GM18858 (cell line): ENCODE data around the gene KCNMB3.
A peak's percentile ranks its signal among the peaks of the same experiment; 100 is the strongest.
"Not testable (repeated sequence)": the region's sequence is repeated elsewhere in the genome, so short reads cannot be mapped to it uniquely, and the experiment has no call there.

Experiments used
- ATAC-seq: cut with Tn5 transposase; IDR thresholded peaks from one replicate; pipeline ENCODE4 v1.9.1; 2021; ENCODE audit not compliant: unreplicated experiment

Gene KCNMB3, protein sequence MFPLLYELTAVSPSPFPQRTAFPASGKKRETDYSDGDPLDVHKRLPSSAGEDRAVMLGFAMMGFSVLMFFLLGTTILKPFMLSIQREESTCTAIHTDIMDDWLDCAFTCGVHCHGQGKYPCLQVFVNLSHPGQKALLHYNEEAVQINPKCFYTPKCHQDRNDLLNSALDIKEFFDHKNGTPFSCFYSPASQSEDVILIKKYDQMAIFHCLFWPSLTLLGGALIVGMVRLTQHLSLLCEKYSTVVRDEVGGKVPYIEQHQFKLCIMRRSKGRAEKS

DNA sequence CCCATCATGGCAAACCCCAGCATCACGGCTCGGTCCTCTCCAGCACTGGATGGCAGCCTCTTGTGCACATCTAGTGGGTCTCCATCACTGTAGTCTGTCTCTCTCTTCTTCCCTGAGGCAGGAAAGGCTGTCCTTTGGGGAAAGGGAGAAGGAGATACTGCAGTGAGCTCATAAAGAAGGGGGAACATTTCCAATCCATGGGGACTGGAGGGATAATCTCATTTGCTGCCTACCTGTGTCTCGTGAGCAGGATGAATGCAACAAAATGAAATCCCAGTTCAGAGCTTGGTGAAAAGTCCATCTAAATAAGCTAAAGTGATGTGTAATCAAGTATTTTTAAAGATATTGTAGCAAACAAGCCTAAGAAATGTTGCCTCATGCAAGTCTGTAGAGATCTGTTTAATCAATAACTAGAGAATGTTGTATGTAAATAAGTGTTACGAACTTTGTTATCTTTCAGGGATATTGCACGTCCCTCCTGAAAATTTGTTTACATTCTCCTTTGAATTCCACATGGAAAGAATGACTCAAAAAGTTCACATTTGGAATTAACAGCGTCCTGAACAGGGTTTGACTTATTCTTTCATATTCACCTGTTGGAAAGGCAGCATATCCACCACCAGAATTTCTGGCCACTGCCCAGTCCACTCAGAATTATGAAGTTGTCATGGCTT, at the start of gene KCNMB3:
KCNMB3 (minus strand) TSS at position 312 of the 674 bp plus-strand sequence; CDS start at position 188, 124 bp downstream.
- no peak for ATAC-seq

DNA sequence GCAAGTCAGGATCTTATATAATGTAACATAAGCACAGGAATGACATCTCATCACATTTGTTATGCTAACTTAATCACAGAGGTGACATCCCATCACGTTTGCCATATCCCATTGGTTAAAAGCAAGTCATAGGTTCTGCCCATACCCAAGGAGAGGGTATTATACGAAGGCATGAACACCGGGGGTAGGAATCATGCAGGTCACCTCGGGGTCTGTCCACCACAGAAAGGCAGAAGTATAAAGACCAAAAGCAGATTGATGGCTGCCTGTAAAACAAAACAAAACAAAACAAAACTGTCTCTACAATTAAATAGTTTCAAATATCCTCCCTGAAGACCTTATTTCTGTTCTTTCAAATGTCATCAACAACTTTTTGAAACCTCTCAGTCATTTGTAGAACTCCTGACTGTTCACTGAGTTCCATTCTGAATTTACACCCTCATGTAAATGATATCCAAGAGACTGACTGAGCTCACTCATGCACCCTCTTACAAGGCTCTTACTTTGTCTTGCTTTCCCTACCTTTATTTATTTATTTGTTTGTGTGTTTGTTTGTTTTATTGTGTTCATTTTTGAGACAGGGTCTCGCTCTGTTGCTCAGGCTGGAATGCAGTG, 49.2 kb upstream of the KCNMB3 start:
- ATAC-seq = peak; percentile 71

DNA sequence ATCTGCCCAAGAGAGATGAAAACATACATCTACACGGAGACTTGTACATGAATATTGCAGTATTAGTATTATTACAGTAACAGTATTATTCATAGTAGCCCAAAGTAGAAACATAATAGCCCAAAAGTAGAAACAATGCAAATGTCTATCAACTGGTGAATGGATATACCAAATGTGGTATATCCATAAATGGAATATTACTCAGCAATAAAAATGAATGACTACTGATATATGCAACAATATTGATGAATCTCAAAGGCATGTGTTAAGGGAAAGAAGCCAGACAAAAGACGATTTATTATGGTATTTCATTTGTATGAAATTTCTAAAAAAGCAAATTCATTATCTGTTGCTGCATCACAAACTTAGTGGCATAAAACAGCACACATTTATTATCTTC, 48.4 kb upstream of the KCNMB3 start:
- no peak for ATAC-seq

DNA sequence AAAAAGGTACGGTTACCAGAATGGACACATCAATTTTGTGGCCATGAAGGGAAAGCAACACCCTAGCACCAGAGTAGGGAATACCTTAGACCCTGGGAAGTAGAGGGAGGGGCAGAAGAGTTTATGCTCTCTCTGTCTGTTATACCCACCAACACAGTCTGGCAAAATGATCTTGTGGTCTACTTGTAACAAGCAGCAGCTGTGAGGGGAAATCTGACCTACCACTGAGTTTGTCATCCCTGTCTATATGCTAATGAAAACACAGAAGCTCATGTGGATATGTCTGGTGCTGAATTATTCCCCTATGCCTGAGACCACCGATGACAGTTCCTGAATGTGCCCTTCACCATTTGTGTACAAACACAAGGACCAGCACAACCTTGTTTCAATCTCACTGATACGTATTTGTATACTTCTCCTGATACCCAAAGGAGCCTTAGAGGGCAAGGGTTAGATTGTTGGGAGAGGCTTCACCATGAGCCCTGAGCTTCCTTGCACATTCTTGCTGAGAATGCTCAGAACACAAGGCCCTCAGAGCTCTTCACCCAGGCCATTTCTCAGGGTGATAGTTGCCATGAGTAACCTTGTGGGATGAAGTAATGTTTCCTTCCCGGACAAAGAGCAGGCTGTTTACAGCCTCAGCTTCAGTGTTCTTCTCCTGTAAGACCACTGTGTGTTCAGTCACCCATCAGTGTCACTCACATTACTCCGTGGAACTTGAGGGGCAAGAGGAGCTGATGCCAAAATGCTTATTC, 47.2 kb upstream of the KCNMB3 start:
- no peak for ATAC-seq

DNA sequence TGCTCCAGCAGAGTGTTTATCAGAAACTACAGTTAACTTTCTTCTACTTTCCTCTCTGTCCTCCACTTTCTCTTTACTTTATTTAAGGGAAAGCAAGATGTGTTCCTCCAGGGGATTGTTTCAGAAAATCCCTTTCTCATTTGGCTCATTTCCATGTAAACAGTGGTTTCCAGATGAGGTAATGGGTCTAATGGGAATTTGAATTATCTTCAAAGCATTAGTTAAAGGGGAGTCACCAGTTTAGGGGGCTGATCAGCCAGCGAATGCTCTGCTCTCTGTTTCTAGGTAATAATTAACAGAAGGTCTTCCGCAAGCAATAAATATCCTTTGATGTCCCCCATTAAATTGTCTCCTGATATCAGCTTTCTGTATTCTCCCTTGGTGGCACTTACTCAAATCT, 41.5 kb upstream of the KCNMB3 start:
- ATAC-seq = no peak

DNA sequence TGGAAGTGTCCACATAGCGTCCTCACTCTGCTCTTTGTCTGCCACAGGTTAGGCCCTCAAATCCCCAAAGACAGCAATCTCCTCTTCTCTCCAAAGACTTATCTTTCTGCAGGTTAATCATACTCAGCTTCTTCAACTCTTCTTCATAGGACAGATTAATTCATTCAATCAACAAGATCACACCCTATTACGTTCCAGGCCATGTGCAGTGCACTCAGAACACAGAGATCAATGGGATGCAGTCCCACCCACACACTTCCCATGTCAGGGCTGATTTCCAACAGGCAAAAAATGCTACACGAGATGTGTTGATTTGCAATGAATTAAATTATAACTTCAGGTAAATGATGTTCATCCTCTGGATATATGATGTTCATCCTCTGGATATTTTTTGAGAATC, 38.4 kb upstream of the KCNMB3 start:
- no peak for ATAC-seq

DNA sequence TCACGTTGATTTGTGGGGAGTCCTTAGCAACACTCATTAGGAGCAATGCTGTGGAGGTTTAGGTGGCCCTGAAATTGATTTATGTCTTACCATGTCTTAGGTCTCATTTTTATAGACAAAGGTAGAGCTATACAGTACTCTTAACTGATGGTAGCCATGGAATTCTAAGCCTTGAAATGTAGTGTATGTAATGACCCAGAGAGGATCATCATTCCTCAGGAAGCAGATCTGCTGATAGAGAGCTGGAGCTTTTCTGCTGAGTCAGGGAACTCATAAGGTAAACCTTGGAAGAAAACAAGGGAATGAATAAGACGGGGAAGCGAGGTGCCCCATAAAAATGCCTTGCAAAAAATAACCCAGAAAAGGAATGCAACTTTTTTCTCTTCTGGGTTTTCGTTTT, 37.9 kb upstream of the KCNMB3 start:
- no peak for ATAC-seq

DNA sequence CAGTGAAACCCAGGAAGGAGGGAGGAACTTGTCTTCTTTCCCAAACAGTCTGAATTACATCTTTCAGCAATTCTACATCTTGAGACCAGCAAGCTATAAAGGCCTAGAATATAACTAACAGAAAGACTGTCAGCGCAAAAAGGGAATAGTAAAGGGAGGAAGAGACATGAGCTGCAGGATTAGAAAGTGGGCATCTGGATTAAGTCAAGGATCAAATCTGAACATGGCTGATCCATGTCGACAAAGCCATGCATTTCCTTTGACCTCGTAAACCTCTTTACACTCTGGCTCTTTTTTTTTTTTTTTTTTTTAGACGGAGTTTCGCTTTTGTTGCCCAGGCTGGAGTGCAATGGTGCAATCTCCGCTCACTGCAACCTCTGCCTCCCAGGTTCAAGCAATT, 35.4 kb upstream of the KCNMB3 start:
- ATAC-seq = no peak

DNA sequence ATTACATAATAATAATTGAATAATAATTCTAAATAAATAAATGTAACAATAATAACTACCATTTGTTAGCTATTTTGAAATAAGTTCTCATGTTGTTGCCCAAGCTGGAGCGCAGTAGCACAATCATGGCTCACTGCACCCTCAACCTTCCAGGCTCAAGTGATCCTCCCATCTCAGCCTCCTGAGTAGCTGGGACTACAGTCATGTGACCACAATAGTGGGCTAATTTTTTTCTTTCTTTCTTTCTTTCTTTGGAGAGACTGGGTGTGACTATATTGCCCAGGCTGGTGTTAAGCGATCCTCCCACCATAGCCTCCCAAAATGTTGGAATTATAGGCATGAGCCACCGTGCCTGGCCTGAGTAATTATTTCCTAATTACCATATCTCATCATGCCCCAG, 30.9 kb upstream of the KCNMB3 start:
- no peak for ATAC-seq

DNA sequence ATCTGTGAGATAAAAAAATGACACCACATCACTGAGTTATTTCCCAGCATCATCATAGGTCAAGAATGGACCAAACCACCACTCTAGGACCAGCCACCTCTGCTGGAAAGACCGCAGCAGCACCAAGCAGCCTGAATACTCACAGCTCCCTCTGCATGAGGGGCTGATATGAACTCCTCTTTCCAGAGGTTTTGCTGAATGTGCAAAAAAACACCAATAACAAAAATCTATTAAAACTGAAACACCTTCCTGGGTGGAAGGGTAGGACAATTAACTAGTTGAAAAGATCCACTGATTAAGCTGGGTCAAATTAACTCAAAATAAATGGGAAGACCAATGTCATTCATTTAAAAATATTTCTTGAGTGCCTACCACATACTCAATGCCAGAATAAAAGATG, 28.9 kb upstream of the KCNMB3 start:
- ATAC-seq = no peak

DNA sequence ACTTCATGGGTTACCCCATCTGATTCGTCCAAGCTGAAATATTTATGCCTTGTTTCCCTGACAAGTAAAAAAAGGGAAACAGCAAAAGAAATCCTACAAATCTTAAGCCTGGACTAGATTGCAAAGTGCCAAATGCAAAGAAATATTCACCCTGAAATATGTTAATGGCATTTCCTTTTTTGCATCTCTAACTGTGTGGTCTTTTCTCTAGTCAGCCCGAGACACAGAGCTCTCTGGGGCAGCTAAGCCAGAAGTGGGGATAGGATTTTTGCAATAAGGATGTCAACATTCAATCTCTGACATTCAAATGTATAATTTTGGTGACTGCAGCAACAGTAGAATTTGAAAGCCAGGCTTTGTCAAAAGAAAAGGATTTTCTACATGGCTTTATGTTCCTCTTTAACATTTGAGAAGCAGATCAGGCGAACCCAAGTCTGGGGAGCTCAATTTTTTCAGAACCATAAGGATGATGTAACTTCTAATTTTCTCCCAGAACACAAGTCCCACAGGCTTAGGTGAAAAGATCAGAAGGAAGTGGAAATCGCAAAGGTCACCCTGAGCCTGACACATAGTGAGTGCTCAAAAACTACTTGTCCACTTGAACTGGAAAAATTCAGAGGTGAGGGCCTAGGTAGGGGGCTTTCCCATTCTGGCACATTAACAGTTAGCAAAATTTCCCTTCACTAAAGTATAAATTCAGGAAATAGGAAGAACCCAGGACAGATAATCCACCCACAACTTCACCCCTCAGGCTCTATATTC, 28.2 kb upstream of the KCNMB3 start:
- ATAC-seq = no peak

DNA sequence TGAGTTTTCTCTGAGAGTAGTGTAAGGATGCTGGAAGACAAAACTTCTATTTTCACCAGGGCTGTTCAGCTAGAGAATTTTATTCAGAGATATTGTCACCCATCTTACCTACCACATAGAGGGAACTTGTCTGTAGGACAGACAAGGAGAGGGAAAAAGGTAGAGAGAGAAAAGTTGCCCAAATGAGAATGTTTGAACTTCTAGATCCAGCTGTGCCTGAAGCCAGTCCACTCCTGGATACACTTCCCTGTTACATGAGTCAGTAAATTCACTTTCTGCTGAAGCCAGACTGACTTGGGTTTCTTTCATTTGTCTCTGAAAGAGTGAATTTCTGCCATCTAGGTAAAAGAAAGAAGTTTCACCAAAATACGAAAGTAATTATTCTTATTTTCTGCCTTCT, 27.2 kb upstream of the KCNMB3 start:
- no peak for ATAC-seq

DNA sequence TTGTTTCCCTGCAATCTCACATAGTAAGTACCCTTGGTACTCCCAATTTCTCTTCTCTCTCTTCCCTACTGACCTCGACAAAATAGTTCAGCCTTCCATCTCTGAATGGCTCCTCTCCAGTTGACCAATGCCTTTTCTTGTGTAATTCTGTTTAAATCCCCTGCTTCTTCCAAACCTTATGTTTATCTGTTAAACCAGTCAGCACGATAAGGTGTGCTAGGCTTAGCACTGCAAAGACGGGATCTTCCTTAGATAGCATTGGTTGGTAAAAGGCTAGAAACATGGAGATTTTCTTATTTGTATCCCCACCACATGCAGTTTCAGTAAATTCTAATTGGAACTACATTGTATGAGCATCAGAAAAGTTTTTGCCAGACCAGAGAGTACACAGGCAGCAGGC, 25.8 kb upstream of the KCNMB3 start:
- no peak for ATAC-seq

DNA sequence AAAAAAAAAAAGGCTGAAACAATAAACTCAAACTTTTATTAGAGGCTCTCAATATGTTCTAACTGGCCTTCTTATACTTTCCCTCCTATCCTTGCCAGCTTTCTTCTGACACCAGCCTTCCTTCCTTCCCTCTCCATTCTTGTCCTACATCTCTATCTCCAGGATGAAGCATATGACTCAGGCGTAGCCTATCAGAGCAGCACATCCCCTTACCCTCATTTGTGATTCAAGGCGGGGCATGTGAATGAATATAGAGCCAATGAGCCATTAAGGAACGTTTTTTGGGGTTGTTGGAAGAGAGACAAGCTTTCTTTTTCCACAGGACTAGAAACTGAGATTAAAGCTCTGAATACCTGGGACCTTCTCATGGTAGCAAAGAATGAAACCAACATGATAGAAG, 25.1 kb upstream of the KCNMB3 start:
- no peak for ATAC-seq

DNA sequence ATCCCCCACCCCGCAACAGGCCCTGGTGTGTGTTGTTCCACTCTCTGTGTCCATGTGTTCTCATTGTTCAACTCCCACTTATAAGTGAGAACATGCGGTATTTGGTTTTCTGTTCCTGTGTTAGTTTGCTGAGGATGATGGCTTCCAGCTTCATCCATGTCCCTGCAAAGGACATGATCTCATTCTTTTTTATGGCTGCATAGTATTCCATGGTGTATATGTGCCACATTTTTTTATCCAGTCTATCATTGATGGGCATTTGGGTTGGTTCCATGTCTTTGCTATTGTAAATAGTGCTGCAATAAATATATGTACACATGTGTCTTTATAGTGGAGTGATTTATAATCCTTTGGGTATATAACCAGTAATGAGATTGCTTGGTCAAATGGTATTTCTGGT, 23.5 kb upstream of the KCNMB3 start:
- ATAC-seq = not testable (repeated sequence)

DNA sequence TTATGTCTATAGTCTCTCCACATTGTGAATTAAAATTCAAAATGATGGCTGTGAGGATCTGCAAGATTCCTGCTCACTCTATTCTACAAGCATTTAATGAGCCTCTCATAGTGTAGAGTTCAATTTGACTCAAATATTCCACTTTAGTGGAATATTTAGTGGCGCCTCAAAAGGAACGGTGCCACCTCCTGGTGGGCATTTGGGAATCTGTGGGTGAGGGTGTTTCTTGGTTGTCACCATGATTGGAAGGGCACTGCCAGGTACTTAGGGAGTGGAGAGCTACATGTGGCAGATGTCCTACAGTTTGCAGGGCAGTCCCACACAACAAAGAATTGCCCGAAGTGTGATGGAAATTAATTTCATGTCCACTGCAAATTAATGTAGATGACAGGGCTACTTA, 21.5 kb upstream of the KCNMB3 start:
- no peak for ATAC-seq

DNA sequence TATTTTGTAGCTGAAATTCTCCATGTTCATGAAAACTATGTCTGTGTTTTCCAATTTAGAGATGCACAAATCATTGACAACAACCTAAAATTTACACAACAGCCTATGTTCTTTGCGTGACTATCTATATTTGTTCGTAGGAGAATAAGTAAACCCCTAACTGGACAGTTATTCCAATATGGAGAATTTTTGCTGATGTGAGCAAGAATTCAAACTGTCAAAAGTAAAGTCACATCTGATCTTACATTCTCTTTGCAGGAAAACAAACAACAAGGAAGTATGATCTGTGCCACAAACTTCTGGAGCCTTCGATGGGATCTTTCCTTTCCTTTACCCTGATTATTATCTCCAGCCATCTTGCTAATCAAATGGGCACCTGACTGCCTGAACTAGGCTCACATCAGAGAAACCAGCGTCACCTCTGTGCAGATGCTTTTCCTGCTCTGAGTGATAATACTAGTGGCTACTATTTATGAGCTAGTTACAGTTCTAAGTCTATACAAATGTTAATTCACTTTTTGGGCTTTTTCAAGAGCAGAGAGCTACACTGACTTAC, 18.3 kb upstream of the KCNMB3 start:
- ATAC-seq = no peak

DNA sequence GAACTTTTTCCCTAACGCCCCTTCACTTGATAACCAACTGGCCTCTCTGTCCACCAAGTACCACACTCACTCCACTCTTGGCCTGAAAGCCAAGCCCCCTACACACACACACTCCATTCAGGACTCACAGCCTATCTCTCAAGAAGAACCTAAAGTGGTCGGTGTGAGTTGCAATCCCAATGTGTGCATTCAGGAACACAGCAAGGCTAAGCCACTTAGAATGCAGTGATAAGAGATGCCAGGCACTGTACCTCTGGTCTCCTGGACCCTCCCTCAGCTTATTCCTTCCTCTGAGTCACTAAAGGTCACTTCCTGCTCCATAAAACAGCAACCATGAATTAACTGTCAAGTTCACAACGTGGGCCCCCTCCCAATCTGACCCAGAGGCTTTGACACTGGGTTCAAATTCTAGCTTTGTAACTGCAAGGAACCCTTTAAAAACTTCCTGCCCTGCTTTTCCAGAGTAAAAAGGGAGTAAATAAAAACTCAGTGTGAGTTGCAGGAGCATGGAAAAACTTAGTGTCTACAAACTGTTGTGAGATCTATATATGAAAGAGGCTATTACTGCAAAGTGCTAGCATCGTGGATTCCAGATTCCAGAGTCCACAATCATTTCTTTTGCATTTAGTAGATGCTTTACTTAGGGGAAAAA, 17.6 kb upstream of the KCNMB3 start:
- no peak for ATAC-seq

DNA sequence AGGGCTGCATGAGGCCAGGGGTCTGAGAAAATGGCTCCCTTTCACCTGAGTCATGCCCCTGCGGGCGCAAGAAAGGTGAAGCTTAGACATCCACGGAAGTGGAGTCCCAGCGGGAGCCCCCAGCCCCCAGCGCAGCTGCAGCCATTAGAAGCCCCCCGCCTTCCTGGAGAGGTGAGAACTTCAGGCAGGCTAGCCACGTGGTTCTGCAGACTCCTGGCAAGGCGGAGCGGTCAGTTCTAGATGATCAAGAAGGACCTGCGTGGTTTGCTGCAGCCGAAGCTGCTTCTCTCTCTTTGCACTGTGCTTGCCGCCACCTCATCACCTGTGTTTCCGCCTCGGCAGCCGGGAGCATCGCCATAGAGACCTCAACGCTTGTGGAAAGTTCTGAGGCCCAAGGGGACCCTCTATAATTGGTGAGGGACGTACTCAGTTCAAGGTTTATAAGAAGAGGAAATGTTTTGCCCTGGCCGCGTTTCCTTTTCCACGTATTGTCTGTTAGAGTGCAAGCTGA, 15.8 kb upstream of the KCNMB3 start:
- ATAC-seq = no peak

DNA sequence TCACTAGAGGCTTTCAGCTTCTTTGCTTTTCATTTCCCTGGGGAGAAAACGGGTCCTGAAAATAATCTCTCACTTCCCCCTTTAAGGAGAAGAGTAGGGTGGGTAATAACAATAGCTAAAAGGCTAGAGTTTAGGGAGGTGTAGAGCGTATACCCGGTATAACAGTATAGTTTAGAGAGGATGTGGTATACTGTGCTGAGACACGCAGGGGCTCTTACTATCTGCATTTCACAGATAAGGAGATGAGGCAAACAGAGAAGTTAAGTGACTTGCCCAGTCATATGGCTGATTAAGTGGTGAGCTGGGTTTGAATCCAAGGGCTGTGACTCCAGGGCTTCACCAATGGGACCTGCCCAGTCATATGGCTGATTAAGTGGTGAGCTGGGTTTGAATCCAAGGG, 15.0 kb upstream of the KCNMB3 start:
- ATAC-seq = peak; percentile 69
